ENCODE measurements around the gene BCR. TPM values are rescaled to one million over a fixed set of nuclear protein-coding genes. Genes with fewer than 3 reads are reported as not detected.

The BCR gene
- total RNA-seq, 2 experiments from 2014 or later = 60.0 to 64.8 TPM

DNA sequence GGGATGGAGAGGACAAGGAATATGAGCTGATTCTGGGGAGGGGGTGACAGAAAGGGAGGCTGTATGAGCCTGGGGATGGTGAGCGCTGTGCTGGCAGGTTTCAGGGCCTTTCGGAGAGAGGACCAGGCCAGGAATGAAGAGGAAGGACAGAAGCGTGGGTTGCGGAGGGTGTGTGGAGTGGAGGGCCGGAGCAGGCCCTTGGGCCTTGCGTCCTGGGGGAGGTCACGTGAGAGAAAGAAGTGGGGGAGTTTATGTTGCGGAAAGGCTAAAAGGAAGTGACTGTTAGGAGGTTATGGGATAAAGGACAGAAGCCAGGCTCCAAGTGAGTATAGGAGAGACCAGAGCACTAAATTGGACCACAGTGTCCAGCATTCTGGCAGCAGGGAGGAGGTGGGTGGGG is 17.5 kb downstream of the BCR start:
- Mint-ChIP-seq H3K9me3 (no peaks in the 10 kb centered on the region), H3K36me3 (ENCODE audit: low read depth) (peaks cover 25% of the 10 kb centered on the region), H3K4me1 (ENCODE audit: low read depth) (peaks cover 46% of the 10 kb centered on the region), H3K27ac (peak overlapping the region; percentile 76), H3K27me3 (no peaks in the 10 kb centered on the region), H3K4me3 (no peak overlapping the region)
- H3K27me3 ChIP-seq (ENCODE audit: control insufficient read depth in 1 of 2, insufficient read depth in 2 of 2, low read length in 2 of 2) = no peaks in the 10 kb centered on the region
- DNase-seq (no peak), ATAC-seq (ENCODE audit: poor library complexity) (no peak)
- CTCF ChIA-PET = no interaction called here
- H3K27ac ChIP-seq (ENCODE audit: low read depth in 1 of 2, low read length in 2 of 2) = no peak overlapping the region
- POLR2A ChIA-PET = no interaction called here
- H3K4me3 ChIP-seq (ENCODE audit: low read length) = no peak overlapping the region
- TF ChIP-seq, protein P1, sequence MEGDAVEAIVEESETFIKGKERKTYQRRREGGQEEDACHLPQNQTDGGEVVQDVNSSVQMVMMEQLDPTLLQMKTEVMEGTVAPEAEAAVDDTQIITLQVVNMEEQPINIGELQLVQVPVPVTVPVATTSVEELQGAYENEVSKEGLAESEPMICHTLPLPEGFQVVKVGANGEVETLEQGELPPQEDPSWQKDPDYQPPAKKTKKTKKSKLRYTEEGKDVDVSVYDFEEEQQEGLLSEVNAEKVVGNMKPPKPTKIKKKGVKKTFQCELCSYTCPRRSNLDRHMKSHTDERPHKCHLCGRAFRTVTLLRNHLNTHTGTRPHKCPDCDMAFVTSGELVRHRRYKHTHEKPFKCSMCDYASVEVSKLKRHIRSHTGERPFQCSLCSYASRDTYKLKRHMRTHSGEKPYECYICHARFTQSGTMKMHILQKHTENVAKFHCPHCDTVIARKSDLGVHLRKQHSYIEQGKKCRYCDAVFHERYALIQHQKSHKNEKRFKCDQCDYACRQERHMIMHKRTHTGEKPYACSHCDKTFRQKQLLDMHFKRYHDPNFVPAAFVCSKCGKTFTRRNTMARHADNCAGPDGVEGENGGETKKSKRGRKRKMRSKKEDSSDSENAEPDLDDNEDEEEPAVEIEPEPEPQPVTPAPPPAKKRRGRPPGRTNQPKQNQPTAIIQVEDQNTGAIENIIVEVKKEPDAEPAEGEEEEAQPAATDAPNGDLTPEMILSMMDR (IDR thresholded peaks at IDR 0.05) = no peak
- H3K4me1 ChIP-seq (ENCODE audit: insufficient read depth, low read length) = peaks cover 33% of the 10 kb centered on the region
- peaks cover 14% of the 10 kb centered on the region for H3K36me3 ChIP-seq (ENCODE audit: insufficient read depth, low read length)
- H3K9me3 ChIP-seq (ENCODE audit: control insufficient read depth in 1 of 2, insufficient read depth in 1 of 2, low read length in 2 of 2) = no peaks in the 10 kb centered on the region
- intact Hi-C loops (cut with DNase I, micrococcal nuclease) = no loop called here

DNA sequence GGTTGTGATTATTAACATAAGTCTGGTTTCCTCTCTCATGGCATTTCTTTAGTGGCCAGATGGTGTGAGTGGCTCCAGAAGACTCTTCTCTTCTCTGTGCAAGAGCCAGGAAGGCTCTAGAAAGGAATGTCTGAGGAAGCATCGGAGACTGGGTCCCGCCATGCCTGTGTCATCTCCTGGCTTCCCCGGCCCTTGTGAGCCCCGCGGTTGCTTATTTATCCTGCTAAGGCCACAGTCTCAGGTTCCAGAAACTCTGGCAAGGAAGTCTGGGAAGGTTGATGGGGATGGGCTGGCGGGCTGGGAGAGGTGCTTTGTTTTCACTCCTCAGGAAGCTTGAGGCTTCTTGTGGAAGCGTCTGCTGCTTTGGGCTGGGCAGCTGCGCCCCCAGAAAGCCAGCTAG is 18.9 kb downstream of the BCR start:
- TF ChIP-seq, protein P1 (IDR thresholded peaks at IDR 0.05) = no peak
- Histone ChIP-seq H3K27ac (ENCODE audit: low read depth in 1 of 2, low read length in 2 of 2) (no peak overlapping the region), H3K36me3 (ENCODE audit: insufficient read depth, low read length) (peaks cover 19% of the 10 kb centered on the region), H3K4me1 (ENCODE audit: insufficient read depth, low read length) (peaks cover 29% of the 10 kb centered on the region), H3K9me3 (ENCODE audit: control insufficient read depth in 1 of 2, insufficient read depth in 1 of 2, low read length in 2 of 2) (no peaks in the 10 kb centered on the region), H3K27me3 (ENCODE audit: control insufficient read depth in 1 of 2, insufficient read depth in 2 of 2, low read length in 2 of 2) (no peaks in the 10 kb centered on the region), H3K4me3 (ENCODE audit: low read length) (no peak overlapping the region)
- DNase-seq (no peak), ATAC-seq (ENCODE audit: poor library complexity) (no peak)
- Mint-ChIP-seq H3K4me3 (no peak overlapping the region), H3K36me3 (ENCODE audit: low read depth) (peaks cover 22% of the 10 kb centered on the region), H3K4me1 (ENCODE audit: low read depth) (peaks cover 45% of the 10 kb centered on the region), H3K9me3 (no peaks in the 10 kb centered on the region), H3K27me3 (no peaks in the 10 kb centered on the region), H3K27ac (peak overlapping the region; percentile 47)
- intact Hi-C loops (cut with DNase I, micrococcal nuclease) = no loop called here
- CTCF ChIA-PET = interaction anchor here (0.8 kb wide), 1 partner anchor 83 kb away, joined by 3 read pairs; no protein-coding TSS in a partner anchor
- POLR2A ChIA-PET = no interaction called here

DNA sequence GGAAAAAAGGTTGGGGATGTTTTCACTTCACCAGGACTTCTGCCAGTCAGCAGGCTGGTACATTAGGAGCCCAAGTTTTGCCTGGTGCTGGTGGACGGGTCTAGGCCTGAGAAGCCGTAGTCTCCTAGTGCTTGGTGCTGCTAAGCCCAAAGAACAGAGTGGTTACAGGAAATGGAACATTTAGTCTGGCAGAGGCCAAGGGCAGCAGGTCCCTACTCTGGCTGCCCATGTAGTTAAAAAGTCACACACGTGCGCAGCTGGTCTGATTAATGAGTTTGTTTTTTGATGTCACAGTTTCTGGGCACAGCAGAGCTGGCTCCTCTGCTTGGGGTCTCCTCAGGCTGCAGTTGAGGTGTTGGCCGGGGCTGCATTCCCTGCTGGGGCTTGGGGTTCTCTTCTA is 20.6 kb downstream of the BCR start:
- H3K4me3 Mint-ChIP-seq = no peak overlapping the region
- no peaks in the 10 kb centered on the region for H3K9me3 Mint-ChIP-seq
- H3K4me1 ChIP-seq (ENCODE audit: insufficient read depth, low read length) = peaks cover 32% of the 10 kb centered on the region
- intact Hi-C loops (cut with DNase I, micrococcal nuclease) = no loop called here
- H3K36me3 Mint-ChIP-seq (ENCODE audit: low read depth) = peaks cover 27% of the 10 kb centered on the region
- no peaks in the 10 kb centered on the region for H3K27me3 Mint-ChIP-seq
- peaks cover 43% of the 10 kb centered on the region for H3K4me1 Mint-ChIP-seq (ENCODE audit: low read depth)
- H3K27me3 ChIP-seq (ENCODE audit: control insufficient read depth in 1 of 2, insufficient read depth in 2 of 2, low read length in 2 of 2) = no peaks in the 10 kb centered on the region
- ChIA-PET CTCF (interaction anchor here (0.6 kb wide), 1 partner anchor 14 kb away, joined by 3 read pairs; no protein-coding TSS in a partner anchor), POLR2A (no interaction called here)
- DNase-seq (no peak), ATAC-seq (ENCODE audit: poor library complexity) (no peak)
- TF ChIP-seq, protein P1 (IDR thresholded peaks at IDR 0.05) = no peak
- peaks cover 27% of the 10 kb centered on the region for H3K36me3 ChIP-seq (ENCODE audit: insufficient read depth, low read length)
- no peak overlapping the region for H3K4me3 ChIP-seq (ENCODE audit: low read length)
- H3K27ac Mint-ChIP-seq = peak overlapping the region; percentile 64
- H3K9me3 ChIP-seq (ENCODE audit: control insufficient read depth in 1 of 2, insufficient read depth in 1 of 2, low read length in 2 of 2) = no peaks in the 10 kb centered on the region
- H3K27ac ChIP-seq (ENCODE audit: low read depth in 1 of 2, low read length in 2 of 2) = no peak overlapping the region
